H9 (cell line): ENCODE measurements around the gene SETD1A. TPM values are rescaled to one million over a fixed set of nuclear protein-coding genes. Genes with fewer than 3 reads are reported as not detected.

ENCODE experiments used
- DNase-seq: peaks from one replicate; pipeline ENCODE4 v3.0.0-alpha.2; 2017
- H2AFZ ChIP-seq: one replicate; pipeline ENCODE4 v1.6.1; 2013; ENCODE audit warnings: mild to moderate bottlenecking, low read length, control low read depth, moderate library complexity
- H2AK5ac ChIP-seq: 2 replicates; pipeline ENCODE4 v1.6.1; 2013; ENCODE audit warnings: low read length, control low read depth, mixed read lengths; ENCODE audit not compliant: insufficient read length
- H2BK120ac ChIP-seq: one replicate; pipeline ENCODE4 v1.6.1; 2013; ENCODE audit warnings: low read depth, mild to moderate bottlenecking, low read length, control low read depth, inconsistent platforms; ENCODE audit not compliant: poor library complexity, severe bottlenecking
- H2BK12ac ChIP-seq: 2 replicates; pipeline ENCODE4 v1.6.1; 2013; ENCODE audit warnings: low read length, control low read depth, mixed read lengths, low read depth; ENCODE audit not compliant: insufficient read length
- H2BK15ac ChIP-seq: 2 replicates; pipeline ENCODE4 v1.6.1; 2013; ENCODE audit warnings: low read depth, low read length, control low read depth
- H2BK20ac ChIP-seq: one replicate; pipeline ENCODE4 v1.6.1; 2013; ENCODE audit warnings: low read depth, mild to moderate bottlenecking, low read length, control low read depth, inconsistent platforms; ENCODE audit not compliant: poor library complexity, severe bottlenecking
- H2BK5ac ChIP-seq: 2 replicates; pipeline ENCODE4 v1.6.1; 2013; ENCODE audit warnings: low read length, control low read depth, mixed read lengths; ENCODE audit not compliant: insufficient read length
- H3K14ac ChIP-seq: 2 replicates; pipeline ENCODE4 v1.6.1; 2013; ENCODE audit warnings: low read length, control low read depth; ENCODE audit not compliant: insufficient read depth
- H3K18ac ChIP-seq: 2 replicates; pipeline ENCODE4 v1.6.1; 2013; ENCODE audit warnings: low read depth, mild to moderate bottlenecking, mixed read lengths, low read length, control low read depth; ENCODE audit not compliant: insufficient read length
- H3K23ac ChIP-seq: 2 replicates; pipeline ENCODE4 v1.6.1; 2013; ENCODE audit warnings: low read length, control low read depth, mixed read lengths, low read depth; ENCODE audit not compliant: insufficient read length
- H3K23me2 ChIP-seq: 2 replicates; pipeline ENCODE4 v1.6.1; 2013; ENCODE audit warnings: low read depth, mild to moderate bottlenecking, mixed read lengths, low read length, control low read depth; ENCODE audit not compliant: insufficient read length, poor library complexity, severe bottlenecking
- H3K27ac ChIP-seq: 2 replicates; pipeline ENCODE4 v1.5.1; 2013; ENCODE audit warnings: low read length, control low read depth, mixed read lengths, low read depth; ENCODE audit not compliant: insufficient read length
- H3K27me3 ChIP-seq: 2 replicates; pipeline ENCODE4 v1.6.1; 2013; ENCODE audit warnings: low read length, control low read depth, inconsistent platforms; ENCODE audit not compliant: insufficient read depth
- H3K4ac ChIP-seq: 2 replicates; pipeline ENCODE4 v1.6.1; 2013; ENCODE audit warnings: low read depth, mild to moderate bottlenecking, control low read depth, inconsistent platforms, low read length, moderate library complexity
- H3K4me1 ChIP-seq: 2 replicates; pipeline ENCODE4 v1.6.1; 2013; ENCODE audit warnings: low read length, control low read depth, inconsistent platforms; ENCODE audit not compliant: insufficient read depth
- H3K4me2 ChIP-seq: 2 replicates; pipeline ENCODE4 v1.6.1; 2013; ENCODE audit warnings: low read length, control low read depth, mixed read lengths; ENCODE audit not compliant: insufficient read length, insufficient read depth
- H3K56ac ChIP-seq: 2 replicates; pipeline ENCODE4 v1.6.1; 2013; ENCODE audit warnings: low read depth, mild to moderate bottlenecking, mixed read lengths, low read length, control low read depth; ENCODE audit not compliant: insufficient read length
- H3K79me1 ChIP-seq: 2 replicates; pipeline ENCODE4 v1.6.1; 2013; ENCODE audit warnings: low read depth, mild to moderate bottlenecking, moderate library complexity, low read length, control low read depth, inconsistent platforms; ENCODE audit not compliant: insufficient read depth, poor library complexity, severe bottlenecking
- H3K79me2 ChIP-seq: 2 replicates; pipeline ENCODE4 v1.6.1; 2013; ENCODE audit warnings: low read length, control low read depth, inconsistent platforms; ENCODE audit not compliant: insufficient read depth
- H3K9ac ChIP-seq: 2 replicates; pipeline ENCODE4 v1.6.1; 2013; ENCODE audit warnings: low read length, control low read depth, mixed read lengths; ENCODE audit not compliant: insufficient read length; ENCODE audit errors: extremely low read depth
- H3K9me3 ChIP-seq: one replicate; pipeline ENCODE4 v1.6.1; 2013; ENCODE audit warnings: low read depth, low read length, inconsistent platforms; ENCODE audit not compliant: control insufficient read depth
- H3T11ph ChIP-seq: one replicate; pipeline ENCODE4 v1.6.1; 2013; ENCODE audit warnings: mild to moderate bottlenecking, low read length, control low read depth, inconsistent platforms
- H4K20me1 ChIP-seq: one replicate; pipeline ENCODE4 v1.6.1; 2013; ENCODE audit not compliant: control insufficient read depth, insufficient read length, insufficient read depth
- H4K5ac ChIP-seq: 2 replicates; pipeline ENCODE4 v1.6.1; 2013; ENCODE audit warnings: low read depth, mild to moderate bottlenecking, mixed read lengths, low read length, control low read depth; ENCODE audit not compliant: insufficient read length
- H4K8ac ChIP-seq: replicated peaks from 2 replicates; pipeline ENCODE4 v1.6.1; 2013; ENCODE audit warnings: low read length, control low read depth, mixed read lengths, low read depth; ENCODE audit not compliant: insufficient read length
- H4K91ac ChIP-seq: 2 replicates; pipeline ENCODE4 v1.6.1; 2013; ENCODE audit warnings: low read depth, mild to moderate bottlenecking, moderate library complexity, mixed read lengths, low read length, control low read depth; ENCODE audit not compliant: insufficient read length
- H3K27ac Mint-ChIP-seq, 3 experiments: 2 replicates in 2 of 3; 3 replicates in 1 of 3; pipeline ENCODE4 v1.8.0; 2020 to 2021; ENCODE audit warnings: mixed read lengths in 3 of 3, mild to moderate bottlenecking in 1 of 3, moderate library complexity in 1 of 3
- H3K27me3 Mint-ChIP-seq: 2 replicates; pipeline ENCODE4 v1.8.0; 2021; ENCODE audit warnings: low read depth, mild to moderate bottlenecking, moderate library complexity, mixed read lengths
- H3K36me3 Mint-ChIP-seq, 3 experiments: 2 replicates in 2 of 3; 3 replicates in 1 of 3; pipeline ENCODE4 v1.8.0; 2020 to 2021; ENCODE audit warnings: low read depth in 3 of 3, mixed read lengths in 3 of 3; ENCODE audit not compliant: insufficient read depth in 1 of 3
- H3K4me1 Mint-ChIP-seq, 2 experiments: 2 replicates each; pipeline ENCODE4 v1.8.0; 2020; ENCODE audit warnings: mixed read lengths in 2 of 2
- H3K4me3 Mint-ChIP-seq, 2 experiments: 2 replicates in 1 of 2; 3 replicates in 1 of 2; pipeline ENCODE4 v1.8.0; 2020 to 2021; ENCODE audit warnings: mild to moderate bottlenecking in 2 of 2, mixed read lengths in 2 of 2, moderate library complexity in 1 of 2
- H3K9me3 Mint-ChIP-seq, 2 experiments: 2 replicates in 1 of 2; 3 replicates in 1 of 2; pipeline ENCODE4 v1.8.0; 2020; ENCODE audit warnings: mild to moderate bottlenecking in 2 of 2, mixed read lengths in 2 of 2, moderate library complexity in 1 of 2
- WGBS: extraction: QIAGEN DNeasy Blood & Tissue Kit; methylation state at CpG from one replicate; pipeline ENCODE4 v1.1.7; 2013; ENCODE audit warnings: missing lambda C conversion rate, low lambda C conversion rate, mixed read lengths; ENCODE audit not compliant: insufficient read length; ENCODE audit errors: extremely low coverage; 5-methylcytosine and 5-hydroxymethylcytosine counted together
- total RNA-seq: library from RNA; stranded (reverse); gene quantifications from 2 replicates; pipeline ENCODE4 v1.2.1, GENCODE V29; 2021
- TF ChIP-seq, protein P1 (sequence below): fragments of 200-600 bp; sonication (generic); conservative IDR thresholded peaks from 3 replicates; pipeline ENCODE4 v1.8.0; 2021; ENCODE audit warnings: antibody characterized with exemption, mild to moderate bottlenecking

Gene SETD1A
- total RNA-seq, 1 experiment from 2014 or later, result 36.9 TPM

DNA sequence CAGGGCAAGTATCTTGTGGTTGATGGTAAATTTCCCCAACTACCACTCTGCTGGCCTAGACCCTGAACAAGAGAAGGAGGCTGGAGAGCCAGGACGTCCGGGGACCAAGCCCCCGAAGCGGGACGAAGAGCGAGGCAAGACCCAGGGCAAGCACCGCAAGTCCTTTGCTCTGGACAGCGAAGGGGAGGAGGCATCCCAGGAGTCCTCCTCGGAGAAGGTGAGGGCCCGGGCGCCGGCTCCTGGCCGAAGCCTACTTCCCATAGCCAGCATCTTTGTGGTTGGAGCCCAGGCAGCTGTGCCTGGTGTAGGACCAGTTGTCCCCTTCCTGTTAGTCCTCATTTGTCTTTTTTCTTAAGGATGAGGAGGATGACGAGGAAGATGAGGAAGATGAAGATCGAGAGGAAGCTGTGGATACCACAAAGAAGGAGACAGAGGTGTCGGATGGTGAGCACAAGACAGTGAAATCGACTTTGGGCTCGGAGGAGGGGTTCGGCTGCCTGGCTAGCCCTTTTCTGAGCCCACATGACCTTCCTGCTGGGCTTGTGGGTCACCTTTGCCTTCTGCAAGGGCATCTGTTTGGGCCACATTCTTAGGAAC lies 11.8 kb downstream of the SETD1A start:
- no peak overlapping the region for H3K23ac ChIP-seq
- H3K36me3 Mint-ChIP-seq, result peaks cover 63 to 89% (median 87%) of the 10 kb centered on the region in 3 experiments
- H3K9ac ChIP-seq, result no peak overlapping the region
- no peak overlapping the region for H3K27ac ChIP-seq
- no peaks in the 10 kb centered on the region for H3K79me1 ChIP-seq
- no peak overlapping the region for H3K4ac ChIP-seq
- no peaks in the 10 kb centered on the region for H3K23me2 ChIP-seq
- H2AK5ac ChIP-seq, result no peak overlapping the region
- no peak for DNase-seq
- no peak overlapping the region for H2BK5ac ChIP-seq
- H3T11ph ChIP-seq, result no peak overlapping the region
- H3K9me3 Mint-ChIP-seq, result no peaks in the 10 kb centered on the region
- H3K9me3 ChIP-seq, result no peaks in the 10 kb centered on the region
- H3K79me2 ChIP-seq, result no peaks in the 10 kb centered on the region
- no peak overlapping the region for H3K4me2 ChIP-seq
- no peak overlapping the region for H4K91ac ChIP-seq
- no peak overlapping the region for H3K18ac ChIP-seq
- no peak overlapping the region for H2BK15ac ChIP-seq
- no peak overlapping the region for H2BK20ac ChIP-seq
- H3K4me1 Mint-ChIP-seq, result no peaks in the 10 kb centered on the region; a peak in 1 of 4 replicates
- H2BK12ac ChIP-seq, result no peak overlapping the region
- no peak overlapping the region for H2AFZ ChIP-seq
- no peak overlapping the region for H3K14ac ChIP-seq
- H3K27me3 ChIP-seq, result no peaks in the 10 kb centered on the region
- no peaks in the 10 kb centered on the region; the same call in 1 of the 2 replicates for H3K27me3 Mint-ChIP-seq
- peak overlapping the region in 1 of 3 experiments; percentile 23; a peak in 1 of 7 replicates for H3K27ac Mint-ChIP-seq
- peaks cover 2% of the 10 kb centered on the region for H4K20me1 ChIP-seq
- H3K56ac ChIP-seq, result no peak overlapping the region
- no peak overlapping the region for H4K5ac ChIP-seq
- H3K4me1 ChIP-seq, result no peaks in the 10 kb centered on the region
- H3K4me3 Mint-ChIP-seq, result no peak overlapping the region
- WGBS, result no CpG with 5 or more reads among the region's 19 CpGs
- no peak overlapping the region for H4K8ac ChIP-seq
- no peak overlapping the region for H2BK120ac ChIP-seq
- TF ChIP-seq, protein P1, sequence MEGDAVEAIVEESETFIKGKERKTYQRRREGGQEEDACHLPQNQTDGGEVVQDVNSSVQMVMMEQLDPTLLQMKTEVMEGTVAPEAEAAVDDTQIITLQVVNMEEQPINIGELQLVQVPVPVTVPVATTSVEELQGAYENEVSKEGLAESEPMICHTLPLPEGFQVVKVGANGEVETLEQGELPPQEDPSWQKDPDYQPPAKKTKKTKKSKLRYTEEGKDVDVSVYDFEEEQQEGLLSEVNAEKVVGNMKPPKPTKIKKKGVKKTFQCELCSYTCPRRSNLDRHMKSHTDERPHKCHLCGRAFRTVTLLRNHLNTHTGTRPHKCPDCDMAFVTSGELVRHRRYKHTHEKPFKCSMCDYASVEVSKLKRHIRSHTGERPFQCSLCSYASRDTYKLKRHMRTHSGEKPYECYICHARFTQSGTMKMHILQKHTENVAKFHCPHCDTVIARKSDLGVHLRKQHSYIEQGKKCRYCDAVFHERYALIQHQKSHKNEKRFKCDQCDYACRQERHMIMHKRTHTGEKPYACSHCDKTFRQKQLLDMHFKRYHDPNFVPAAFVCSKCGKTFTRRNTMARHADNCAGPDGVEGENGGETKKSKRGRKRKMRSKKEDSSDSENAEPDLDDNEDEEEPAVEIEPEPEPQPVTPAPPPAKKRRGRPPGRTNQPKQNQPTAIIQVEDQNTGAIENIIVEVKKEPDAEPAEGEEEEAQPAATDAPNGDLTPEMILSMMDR, result no peak
